ENCODE data around the gene ZNF785. TPM values are rescaled to one million over a fixed set of nuclear protein-coding genes. Genes with fewer than 3 reads are reported as not detected.
"Not testable (repeated sequence)": the region's sequence is repeated elsewhere in the genome, so short reads cannot be mapped to it uniquely, and the experiment has no call there.

Gene ZNF785
- polyA plus RNA-seq, 3 donors = 0.67 to 9.0 (median 1.1) TPM

- H3K4me1 Mint-ChIP-seq = peaks cover 15% of the 10 kb centered on the region
- Histone ChIP-seq H3K79me2 (ENCODE audit: insufficient read depth, low read length) (peaks cover 27% of the 10 kb centered on the region), H3K4me1 (ENCODE audit: control insufficient read depth in 1 of 2, insufficient read depth in 2 of 2, low read length in 2 of 2) (peaks cover 12 to 15% of the 10 kb centered on the region in 2 donors)
- no CpG with 5 or more reads among the region's 2 CpGs for WGBS (ENCODE audit: insufficient coverage)
- H2AFZ ChIP-seq (ENCODE audit: insufficient read depth, low read depth, low read length, poor library complexity, severe bottlenecking); H3K27me3 ChIP-seq (ENCODE audit: control insufficient read depth in 2 of 2, insufficient read depth in 2 of 2, low read length in 2 of 2); H3K36me3 ChIP-seq (replicated peaks in 1 of 2; ENCODE audit: control insufficient read depth in 1 of 2, insufficient read depth in 2 of 2, low read length in 2 of 2); H3K27ac Mint-ChIP-seq; H3K9me3 Mint-ChIP-seq; DNase-seq; H3K4me3 ChIP-seq (replicated peaks in 1 of 3; ENCODE audit: low read depth in 2 of 3, low read length in 3 of 3); H3K27me3 Mint-ChIP-seq (ENCODE audit: low read depth in 3 of 3); H3K9ac ChIP-seq (ENCODE audit: insufficient read depth, low read length, poor library complexity, severe bottlenecking); H3K27ac ChIP-seq (ENCODE audit: low read depth in 1 of 2, low read length in 2 of 2); H3K4me3 Mint-ChIP-seq; H3K9me3 ChIP-seq (replicated peaks in 1 of 2; ENCODE audit: control insufficient read depth in 1 of 2, insufficient read depth in 1 of 2, low read length in 2 of 2); H4K20me1 ChIP-seq (ENCODE audit: insufficient read depth, low read length); H3K4me2 ChIP-seq (replicated peaks; ENCODE audit: extremely low read depth, low read length, poor library complexity, severe bottlenecking); H3K36me3 Mint-ChIP-seq: not testable (repeated sequence)
- intact Hi-C loops (cut with micrococcal nuclease) = loop anchor here (5.0 kb wide), 1 partner anchor 62 kb away; the partner anchor contains the start of gene ZNF768 (in 2 of the 2)
Observed at GRCh38 chr16:30589582-30589981, 4.1 kb upstream of the ZNF785 start.

- TF ChIP-seq CTCF (IDR thresholded peaks at IDR 0.05) = no peak
- H2AFZ ChIP-seq (ENCODE audit: insufficient read depth, low read depth, low read length, poor library complexity, severe bottlenecking) = no peak overlapping the region
- no peak overlapping the region for H3K4me3 Mint-ChIP-seq
- H3K9me3 Mint-ChIP-seq = no peaks in the 10 kb centered on the region
- no peaks in the 10 kb centered on the region for H4K20me1 ChIP-seq (ENCODE audit: insufficient read depth, low read length)
- no peak overlapping the region for H3K9ac ChIP-seq (ENCODE audit: insufficient read depth, low read length, poor library complexity, severe bottlenecking)
- no peak overlapping the region for H3K27ac ChIP-seq (ENCODE audit: low read depth in 1 of 2, low read length in 2 of 2)
- no peaks in the 10 kb centered on the region for H3K9me3 ChIP-seq (replicated peaks in 1 of 2; ENCODE audit: control insufficient read depth in 1 of 2, insufficient read depth in 1 of 2, low read length in 2 of 2)
- H3K27me3 Mint-ChIP-seq (ENCODE audit: low read depth in 3 of 3) = no peaks in the 10 kb centered on the region
- peaks cover 20% of the 10 kb centered on the region for H3K4me1 Mint-ChIP-seq
- DNase-seq = no peak
- peak overlapping the region in 1 of 7 donors; percentile 38 for H3K27ac Mint-ChIP-seq
- peaks cover 5 to 9% of the 10 kb centered on the region in 2 donors for H3K36me3 Mint-ChIP-seq
- H3K4me1 ChIP-seq (ENCODE audit: control insufficient read depth in 1 of 2, insufficient read depth in 2 of 2, low read length in 2 of 2) = peaks cover 14 to 18% of the 10 kb centered on the region in 2 donors
- H3K79me2 ChIP-seq (ENCODE audit: insufficient read depth, low read length) = peaks cover 36% of the 10 kb centered on the region
- H3K36me3 ChIP-seq (replicated peaks in 1 of 2; ENCODE audit: control insufficient read depth in 1 of 2, insufficient read depth in 2 of 2, low read length in 2 of 2) = peaks cover 0 to under 1% of the 10 kb centered on the region in 2 donors
- no peaks in the 10 kb centered on the region for H3K27me3 ChIP-seq (ENCODE audit: control insufficient read depth in 2 of 2, insufficient read depth in 2 of 2, low read length in 2 of 2)
- no peak overlapping the region for H3K4me3 ChIP-seq (replicated peaks in 1 of 3; ENCODE audit: low read depth in 2 of 3, low read length in 3 of 3)
- WGBS (ENCODE audit: insufficient coverage) = no CpG with 5 or more reads among the region's 2 CpGs
- H3K4me2 ChIP-seq (replicated peaks; ENCODE audit: extremely low read depth, low read length, poor library complexity, severe bottlenecking) = no peak overlapping the region
- intact Hi-C loops (cut with micrococcal nuclease) = loop anchor here (5.0 kb wide), 1 partner anchor 61 kb away; the partner anchor contains the start of gene ZNF768 (in 2 of the 2)
Observed at GRCh38 chr16:30588651-30589050, 3.2 kb upstream of the ZNF785 start.

Measured in CD14-positive monocyte (primary cell).